Activated naive CD8-positive, alpha-beta T cell treated with anti-CD3 and anti-CD28 coated beads, Interleukin-2, amount 50 U/mL, for 16 hours (primary cell): ENCODE results near the gene LMBRD1.
"Not testable (repeated sequence)": the region's sequence is repeated elsewhere in the genome, so short reads cannot be mapped to it uniquely, and the experiment has no call there.

Source experiments
- DNase-seq: peaks from one replicate; pipeline ENCODE4 v3.0.0-alpha.2; 2020; ENCODE audit warnings: low read depth, low spot score

The LMBRD1 gene

DNA sequence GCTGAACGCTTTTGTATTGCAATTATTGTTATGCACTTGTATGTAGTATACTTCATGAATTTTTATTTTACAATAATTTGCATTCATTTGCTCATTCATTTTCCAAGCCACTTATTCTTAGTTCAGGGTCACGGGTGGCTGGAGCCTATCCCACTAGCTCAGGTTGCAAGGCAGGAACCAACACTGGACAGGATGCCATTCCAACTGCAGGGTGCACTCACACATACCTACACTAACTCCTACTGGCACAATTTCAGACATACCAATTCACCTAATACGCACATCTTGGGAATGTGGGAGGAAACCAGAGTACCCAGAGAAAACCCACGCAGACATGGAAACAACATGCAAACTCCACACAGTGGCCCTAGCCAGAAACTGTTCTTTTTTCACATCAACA, 61.8 kb downstream of the LMBRD1 start:
- no peak for DNase-seq

GRCh38 chr6:69732640-69733039, 64.2 kb downstream of the LMBRD1 start:
- DNase-seq = no peak

- no peak for DNase-seq
These were observed 64.8 kb downstream of the LMBRD1 start for GRCh38 chr6:69732045-69732444.

- no peak for DNase-seq
These were observed 66.8 kb downstream of the LMBRD1 start for GRCh38 chr6:69729870-69730449.

GRCh38 chr6:69722683-69723082, 74.1 kb downstream of the LMBRD1 start:
- no peak for DNase-seq

GRCh38 chr6:69719602-69720193, 77.1 kb downstream of the LMBRD1 start:
- DNase-seq = no peak

GRCh38 chr6:69706724-69707123, 90.1 kb downstream of the LMBRD1 start:
- DNase-seq = no peak

GRCh38 chr6:69705954-69706353, 90.9 kb downstream of the LMBRD1 start:
- DNase-seq = no peak

- no peak for DNase-seq
These were observed 91.9 kb downstream of the LMBRD1 start for GRCh38 chr6:69704916-69705315.

- no peak for DNase-seq
These were observed 97.2 kb downstream of the LMBRD1 start for GRCh38 chr6:69699655-69700054.

DNA sequence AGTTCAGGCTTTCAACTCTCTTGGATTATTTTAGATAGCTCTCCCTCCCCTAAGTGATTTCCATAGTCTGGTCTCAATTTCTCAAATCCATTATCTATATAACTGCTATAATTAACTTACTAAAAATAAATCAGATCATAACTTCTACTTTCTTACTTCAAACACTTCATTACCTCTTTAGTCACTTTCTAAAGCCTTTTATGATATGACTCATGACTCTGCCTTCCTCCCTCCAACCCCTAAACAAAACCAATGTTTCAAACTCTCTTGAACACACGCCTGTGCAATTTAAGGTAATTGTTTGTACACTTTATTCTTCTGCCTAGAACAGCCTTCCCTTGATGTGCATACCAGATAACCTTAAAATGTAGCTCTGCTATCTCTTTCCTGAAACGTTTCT, 100.5 kb downstream of the LMBRD1 start:
- no peak for DNase-seq

GRCh38 chr6:69693762-69694161, 103.0 kb downstream of the LMBRD1 start:
- no peak for DNase-seq

GRCh38 chr6:69690986-69691385, 105.8 kb downstream of the LMBRD1 start:
- no peak for DNase-seq

DNA sequence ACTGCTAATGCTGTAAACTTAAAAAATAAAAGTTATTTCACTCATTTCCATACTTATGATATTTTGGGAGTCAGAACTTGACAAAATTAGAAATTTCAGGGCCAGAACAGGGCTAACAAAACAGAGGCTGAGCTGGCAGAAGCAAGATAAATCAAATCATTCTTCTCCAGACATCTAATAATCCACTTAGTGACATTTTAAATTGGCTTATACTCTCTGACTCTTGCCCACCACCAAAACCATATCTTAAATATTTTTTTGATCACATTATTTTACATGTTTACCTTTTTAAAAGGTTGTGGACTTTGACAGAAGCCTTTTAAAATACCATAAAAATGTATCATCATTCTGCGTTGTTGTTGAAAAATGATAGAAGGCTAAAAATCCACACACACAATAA, 116.5 kb downstream of the LMBRD1 start:
- DNase-seq = no peak

DNA sequence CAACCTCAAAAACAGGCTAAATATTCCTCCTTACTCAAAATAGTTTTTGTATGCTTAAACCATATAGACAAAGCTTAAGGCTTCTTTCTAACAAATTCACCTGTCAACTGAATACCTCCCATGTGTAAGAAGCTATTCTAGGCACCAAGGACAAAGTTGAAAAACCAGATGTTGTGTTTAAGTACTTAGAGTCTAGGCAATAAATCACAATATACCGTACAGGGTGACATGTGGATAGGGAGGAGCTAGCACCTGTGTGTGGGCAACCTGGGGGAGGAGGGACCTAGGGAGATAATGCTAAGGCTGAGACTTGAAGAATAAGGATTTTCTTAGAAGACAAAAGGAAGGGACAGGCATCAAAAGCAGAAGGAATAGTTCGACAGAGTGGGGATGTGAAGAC, 123.5 kb downstream of the LMBRD1 start:
- DNase-seq = no peak

DNA sequence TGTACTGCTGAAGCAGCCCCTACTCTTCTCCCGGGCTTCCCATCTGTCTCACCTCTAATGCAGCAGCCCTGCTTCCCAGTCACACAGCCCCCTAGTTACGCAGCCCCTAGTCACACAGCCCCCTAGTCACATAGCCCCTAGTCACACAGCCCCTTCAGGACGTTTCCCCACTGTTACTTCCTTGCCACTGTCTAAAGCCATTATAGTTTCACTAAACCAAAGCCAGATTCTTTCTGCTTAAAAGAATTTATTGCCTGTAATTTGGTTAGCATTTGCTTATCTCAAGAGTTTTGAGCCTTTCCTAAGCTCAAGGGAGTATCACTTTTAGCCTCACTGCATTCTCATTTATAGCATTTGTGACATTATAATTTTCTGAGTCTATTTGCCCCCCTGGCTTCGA, 127.9 kb downstream of the LMBRD1 start:
- no peak for DNase-seq

GRCh38 chr6:69666779-69667178, 130.0 kb downstream of the LMBRD1 start:
- DNase-seq = not testable (repeated sequence)

DNA sequence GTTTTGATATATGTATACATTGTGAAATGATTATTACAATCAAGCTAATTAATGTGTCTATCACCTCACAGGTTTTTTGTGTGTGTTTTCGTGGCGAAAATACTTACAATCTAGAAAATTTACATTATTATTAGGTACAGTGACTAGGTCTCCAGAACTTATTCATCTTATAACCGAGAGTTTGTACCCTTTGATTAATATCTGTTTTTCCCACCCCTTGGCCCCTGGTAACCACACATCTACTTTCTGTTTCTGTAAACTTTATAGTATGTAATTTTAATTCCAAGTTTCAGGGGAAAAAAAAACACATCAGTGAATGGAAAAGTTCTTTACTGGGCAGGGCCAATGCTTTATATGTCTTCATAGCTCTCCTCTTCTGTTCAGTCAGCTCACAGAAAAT, 131.4 kb downstream of the LMBRD1 start:
- DNase-seq = no peak

DNA sequence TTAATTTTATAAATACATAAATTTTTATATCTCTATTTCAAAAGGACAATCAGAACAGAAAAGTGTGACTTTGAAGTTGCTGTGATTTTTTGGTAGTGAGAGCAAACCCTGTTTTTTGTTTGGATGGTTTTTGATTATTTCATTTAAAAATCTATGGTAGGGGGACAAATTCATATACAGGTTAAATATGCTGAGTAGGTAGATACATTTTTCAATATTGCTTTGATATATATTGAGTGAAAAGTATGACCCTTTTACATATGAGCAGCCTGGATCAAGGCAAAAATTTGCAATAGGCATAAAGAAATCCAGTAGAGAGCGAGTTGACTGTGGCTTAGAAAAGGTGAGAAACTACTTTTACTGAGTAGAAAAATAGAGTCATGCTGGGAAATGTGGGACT, 132.3 kb downstream of the LMBRD1 start:
- no peak for DNase-seq

GRCh38 chr6:69663215-69663614, 133.6 kb downstream of the LMBRD1 start:
- no peak for DNase-seq

- no peak for DNase-seq
These were observed 146.1 kb downstream of the LMBRD1 start for GRCh38 chr6:69650703-69651102.

- no peak for DNase-seq
These were observed 149.1 kb downstream of the LMBRD1 start for GRCh38 chr6:69647726-69648125.

DNA sequence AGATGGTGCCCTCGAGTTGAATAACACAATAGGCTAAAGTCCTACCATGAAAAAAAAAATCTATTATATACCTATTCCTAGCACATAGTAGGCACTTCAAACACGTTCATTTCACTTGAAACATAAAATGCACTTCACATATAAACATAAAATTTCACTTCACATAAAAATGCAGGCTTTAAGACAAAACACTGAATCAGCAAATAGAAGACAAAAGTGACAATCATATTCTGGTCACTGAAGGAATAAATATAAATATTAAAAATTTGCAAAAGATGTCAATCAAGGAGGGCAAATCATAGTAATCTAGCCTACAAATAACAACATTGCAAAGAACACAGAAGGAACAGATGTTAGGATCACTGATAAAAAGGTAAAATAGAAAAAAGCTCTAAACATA, 153.1 kb downstream of the LMBRD1 start:
- DNase-seq = no peak

- no peak for DNase-seq
These were observed 163.9 kb downstream of the LMBRD1 start for GRCh38 chr6:69632932-69633331.
